ENCODE data around the gene AHDC1. TPM values are rescaled to one million over a fixed set of nuclear protein-coding genes. Genes with fewer than 3 reads are reported as not detected.

AHDC1 gene
- total and polyA plus RNA-seq, 12 donors: 17.0 to 53.1 (median 40.7) TPM

GRCh38 chr1:27562534-27563340 lies 41.2 kb downstream of the AHDC1 start:
- DNase-seq (no peak), ATAC-seq (peak in 2 of 8 donors; percentile 4 to 5)
- 54 to 57% methylated on average over 18 of the region's 18 CpGs for WGBS, 2 donors
- no peaks in the 10 kb centered on the region for H3K9me3 ChIP-seq
- H3K4me1 ChIP-seq: peaks cover 47 to 96% (median 85%) of the 10 kb centered on the region in 9 donors
- intact Hi-C loops (cut with DNase I): loop anchor here in 3 of 10 donors (5.0 kb wide), 3 partner anchors 35 to 40 kb away; partner anchors contain the start of gene AHDC1 (in 1 of the 3)
- peak overlapping the region; percentile 70 to 98 (median 92) for H3K27ac ChIP-seq
- H3K4me3 ChIP-seq: peak overlapping the region in 2 of 10 donors; percentile 12
- no peak for TF ChIP-seq CTCF (IDR thresholded peaks at IDR 0.05)
- peaks cover 0 to 17% (median 8%) of the 10 kb centered on the region in 9 donors for H3K36me3 ChIP-seq
- no peaks in the 10 kb centered on the region for H3K27me3 ChIP-seq

- intact Hi-C loops (cut with DNase I): loop anchor here in 3 of 10 donors (5.0 kb wide), 3 partner anchors 35 to 40 kb away; partner anchors contain the start of gene AHDC1 (in 1 of the 3)
- Histone ChIP-seq H3K9me3 (no peaks in the 10 kb centered on the region), H3K27ac (peak overlapping the region; percentile 64 to 98 (median 92)), H3K27me3 (no peaks in the 10 kb centered on the region), H3K36me3 (peaks cover 0 to 18% (median 9%) of the 10 kb centered on the region in 9 donors), H3K4me3 (peak overlapping the region in 4 of 10 donors; percentile 6 to 24 (median 12)), H3K4me1 (peaks cover 44 to 96% (median 83%) of the 10 kb centered on the region in 9 donors)
- 42 to 43% methylated on average over 20 of the region's 20 CpGs for WGBS, 2 donors
- DNase-seq: no peak
- TF ChIP-seq CTCF (IDR thresholded peaks at IDR 0.05): no peak
- ATAC-seq: no peak
Observed at GRCh38 chr1:27562021-27562420, 41.9 kb downstream of the AHDC1 start.

GRCh38 chr1:27561124-27561899 lies 42.6 kb downstream of the AHDC1 start:
- peaks cover 51 to 97% (median 86%) of the 10 kb centered on the region in 9 donors for H3K4me1 ChIP-seq
- peak overlapping the region; percentile 64 to 98 (median 92) for H3K27ac ChIP-seq
- 26 to 34% methylated on average over 9 of the region's 9 CpGs for WGBS, 2 donors
- no peak for TF ChIP-seq CTCF (IDR thresholded peaks at IDR 0.05)
- peak in 2 of 8 donors; percentile 1 to 3 for ATAC-seq
- H3K36me3 ChIP-seq: peaks cover 0 to 18% (median 9%) of the 10 kb centered on the region in 9 donors
- H3K4me3 ChIP-seq: peak overlapping the region in 3 of 10 donors; percentile 12 to 24 (median 12)
- intact Hi-C loops (cut with DNase I): loop anchor here in 3 of 10 donors (5.0 kb wide), 3 partner anchors 34 to 41 kb away; partner anchors contain the start of gene AHDC1 (in 1 of the 3)
- DNase-seq: no peak
- H3K9me3 ChIP-seq: no peaks in the 10 kb centered on the region
- H3K27me3 ChIP-seq: no peaks in the 10 kb centered on the region
